PFSK-1 (cell line): ENCODE data around the gene SLC25A26. TPM values are rescaled to one million over a fixed set of nuclear protein-coding genes. Genes with fewer than 3 reads are reported as not detected.

ENCODE experiments used
- FOXP2 ChIP-seq: optimal IDR thresholded peaks from 2 replicates; pipeline ENCODE3; 2011; ENCODE audit warnings: borderline replicate concordance, control low read depth, inconsistent platforms; ENCODE audit not compliant: insufficient read depth; ENCODE audit errors: extremely low read length, extremely low read depth
- POLR2AphosphoS5 ChIP-seq: IDR thresholded peaks from 2 replicates; pipeline ENCODE4 v1.6.1; 2012; ENCODE audit warnings: low read depth, mild to moderate bottlenecking, control low read depth, low read length, moderate library complexity
- REST ChIP-seq, 2 experiments: IDR thresholded peaks; 2 replicates each; pipeline versions ENCODE4 v1.6.1 to v1.8.0; 2011 to 2012; ENCODE audit warnings: low read depth in 2 of 2, low read length in 2 of 2, control low read depth in 1 of 2, inconsistent platforms in 1 of 2, mild to moderate bottlenecking in 1 of 2, moderate library complexity in 1 of 2; ENCODE audit not compliant: insufficient read depth in 1 of 2
- SIN3A ChIP-seq: IDR thresholded peaks from 2 replicates; pipeline ENCODE4 v1.6.1; 2012; ENCODE audit warnings: mild to moderate bottlenecking, low read length, moderate library complexity, borderline replicate concordance; ENCODE audit not compliant: insufficient read depth
- TAF1 ChIP-seq: IDR thresholded peaks from 2 replicates; pipeline ENCODE4 v1.6.1; 2012; ENCODE audit warnings: low read length, control low read depth, borderline replicate concordance; ENCODE audit not compliant: insufficient read depth
- polyA plus RNA-seq: library from polyadenylated mRNA; unstranded; fragments of >200 nt; gene quantifications from one replicate; pipeline ENCODE4 v1.2.1, GENCODE V29; 2012; ENCODE audit warnings: low read depth, missing spikeins; ENCODE audit not compliant: insufficient read length

SLC25A26 gene
- 8.4 TPM for polyA plus RNA-seq

- TF ChIP-seq SIN3A (peak; percentile 75; the same call in 1 of the 2 replicates), FOXP2 (no peak), POLR2AphosphoS5 (0 out of 2 replicates have a peak, but pooled peaks have one; percentile 32)
These were observed at the start of gene SLC25A26 for GRCh38 chr3:66220602-66221377. Gene SLC25A26, plus strand, starts transcription at chr3:66221001. Its CDS starts 94 bp downstream, at chr3:66221095.

GRCh38 chr3:66172394-66172793, 48.4 kb upstream of the SLC25A26 start:
- TF ChIP-seq FOXP2, result no peak
- TF ChIP-seq REST (IDR thresholded peaks at IDR 0.05; ENCODE audit: insufficient read depth in 1 of 2, low read depth in 2 of 2, low read length in 2 of 2), result no peak
- TF ChIP-seq POLR2AphosphoS5, result no peak
- no peak for TF ChIP-seq TAF1
- TF ChIP-seq SIN3A, result no peak

- TF ChIP-seq SIN3A (no peak), FOXP2 (no peak), TAF1 (no peak), POLR2AphosphoS5 (no peak), REST (IDR thresholded peaks at IDR 0.05; ENCODE audit: insufficient read depth in 1 of 2, low read depth in 2 of 2, low read length in 2 of 2) (no peak)
These were observed 43.8 kb upstream of the SLC25A26 start for GRCh38 chr3:66177026-66177425.

- TF ChIP-seq SIN3A (no peak), POLR2AphosphoS5 (no peak)
These were observed 42.6 kb upstream of the SLC25A26 start for GRCh38 chr3:66178206-66178605.

GRCh38 chr3:66179793-66180192, 41.0 kb upstream of the SLC25A26 start:
- TF ChIP-seq REST (IDR thresholded peaks at IDR 0.05; ENCODE audit: insufficient read depth in 1 of 2, low read depth in 2 of 2, low read length in 2 of 2) (no peak), FOXP2 (no peak)

- no peak for TF ChIP-seq POLR2AphosphoS5
- TF ChIP-seq REST (IDR thresholded peaks at IDR 0.05; ENCODE audit: insufficient read depth in 1 of 2, low read depth in 2 of 2, low read length in 2 of 2), result no peak
- TF ChIP-seq TAF1, result no peak
- no peak for TF ChIP-seq FOXP2
- TF ChIP-seq SIN3A, result no peak
These were observed 39.0 kb upstream of the SLC25A26 start for GRCh38 chr3:66181764-66182163.
